Measurements from ENCODE around the gene PRM3.
"Not testable (repeated sequence)": the region's sequence is repeated elsewhere in the genome, so short reads cannot be mapped to it uniquely, and the experiment has no call there.

Gene PRM3

GRCh38 chr16:11303405-11304138 lies 30.1 kb upstream of the PRM3 start:
- no peak for FAIRE-seq

GRCh38 chr16:11302977-11303376 lies 29.5 kb upstream of the PRM3 start:
- no peak for FAIRE-seq

- FAIRE-seq: no peak
Measured at GRCh38 chr16:11301645-11302501, 28.4 kb upstream of the PRM3 start.

DNA sequence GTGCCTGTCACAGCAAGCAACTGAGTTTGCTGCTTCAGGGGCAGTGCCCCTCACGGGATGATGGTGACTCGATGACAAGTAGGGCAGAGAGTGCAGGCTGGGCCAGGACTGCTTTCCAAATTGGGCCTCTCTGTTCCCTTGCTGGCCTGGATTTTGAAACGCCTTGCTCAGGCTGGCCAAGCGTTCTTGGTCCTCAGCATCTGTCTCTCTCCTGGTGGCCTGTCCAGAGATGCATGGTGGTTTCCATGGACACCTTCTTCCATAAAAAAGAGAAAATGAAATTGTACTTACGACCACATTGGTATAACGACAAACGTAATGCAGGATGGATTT lies 27.1 kb upstream of the PRM3 start:
- FAIRE-seq: no peak

GRCh38 chr16:11299865-11300559 lies 26.6 kb upstream of the PRM3 start:
- FAIRE-seq: no peak

DNA sequence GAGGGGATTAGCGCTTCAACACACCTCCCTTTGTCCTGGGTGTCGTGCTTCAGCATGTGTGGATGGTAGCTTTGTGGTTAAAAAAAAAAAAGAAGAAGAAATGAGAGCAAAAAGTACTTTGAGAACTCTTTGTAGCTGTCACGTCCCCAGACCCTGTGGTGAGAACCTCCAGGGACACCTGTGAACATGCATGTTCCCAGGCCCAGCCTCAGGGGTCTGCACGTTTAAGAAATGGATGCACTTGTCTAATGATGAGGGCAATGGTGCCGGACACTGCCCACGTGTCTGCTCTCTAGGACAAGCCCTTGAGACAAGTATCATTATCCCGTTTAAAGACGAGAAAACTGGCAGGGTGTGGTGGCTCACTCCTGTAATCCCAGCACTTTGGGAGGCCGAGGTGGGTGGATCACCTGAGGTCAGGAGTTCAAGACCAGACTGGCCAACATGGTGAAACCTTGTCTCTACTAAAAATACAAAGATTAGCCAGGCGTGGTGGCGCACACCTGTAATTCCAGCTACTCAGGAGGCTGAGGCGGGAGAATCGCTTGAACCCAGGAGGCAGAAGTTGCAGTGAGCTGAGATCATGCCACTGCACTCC lies 25.6 kb upstream of the PRM3 start:
- FAIRE-seq: not testable (repeated sequence)

- no peak for FAIRE-seq
Measured at GRCh38 chr16:11298143-11298900, 24.9 kb upstream of the PRM3 start.

- no peak for FAIRE-seq
Measured at GRCh38 chr16:11297492-11298142, 24.2 kb upstream of the PRM3 start.

GRCh38 chr16:11296706-11297491 lies 23.5 kb upstream of the PRM3 start:
- FAIRE-seq: no peak

GRCh38 chr16:11296351-11296705 lies 22.9 kb upstream of the PRM3 start:
- no peak for FAIRE-seq

- no peak for FAIRE-seq
Measured at GRCh38 chr16:11295672-11296071, 22.2 kb upstream of the PRM3 start.

DNA sequence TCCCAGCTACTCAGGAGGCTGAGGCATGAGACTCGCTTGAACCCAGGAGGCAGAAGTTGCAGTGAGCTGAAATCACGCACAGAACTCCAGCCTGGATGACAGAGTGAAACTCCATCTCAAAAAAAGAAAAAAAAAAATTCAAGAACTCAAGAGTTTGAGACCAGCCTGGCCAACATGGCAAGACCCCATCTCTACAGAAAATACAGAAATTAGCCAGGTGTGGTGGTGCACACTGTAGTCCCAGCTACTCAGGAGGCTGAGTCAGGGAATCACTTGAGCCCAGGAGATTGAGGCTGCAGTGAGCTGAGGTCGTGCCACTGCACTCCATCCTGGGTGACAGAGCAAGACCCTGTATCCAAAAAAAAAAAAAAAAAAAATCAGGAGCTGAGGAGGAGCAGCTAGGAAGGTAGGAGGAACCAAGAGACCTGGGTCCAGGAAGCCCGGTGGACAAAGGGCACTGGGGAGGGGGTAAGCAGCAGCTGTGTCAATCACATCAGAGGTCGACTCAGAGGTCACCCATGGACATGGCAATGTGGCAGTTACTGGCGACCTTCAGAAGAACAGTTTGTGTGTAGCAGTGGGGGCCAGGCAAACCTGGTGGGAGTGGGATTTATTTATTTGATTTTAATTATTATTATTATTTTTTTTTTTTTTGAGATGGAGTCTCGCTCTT lies 18.8 kb upstream of the PRM3 start:
- FAIRE-seq: no peak

GRCh38 chr16:11291091-11291703 lies 17.8 kb upstream of the PRM3 start:
- FAIRE-seq: no peak

DNA sequence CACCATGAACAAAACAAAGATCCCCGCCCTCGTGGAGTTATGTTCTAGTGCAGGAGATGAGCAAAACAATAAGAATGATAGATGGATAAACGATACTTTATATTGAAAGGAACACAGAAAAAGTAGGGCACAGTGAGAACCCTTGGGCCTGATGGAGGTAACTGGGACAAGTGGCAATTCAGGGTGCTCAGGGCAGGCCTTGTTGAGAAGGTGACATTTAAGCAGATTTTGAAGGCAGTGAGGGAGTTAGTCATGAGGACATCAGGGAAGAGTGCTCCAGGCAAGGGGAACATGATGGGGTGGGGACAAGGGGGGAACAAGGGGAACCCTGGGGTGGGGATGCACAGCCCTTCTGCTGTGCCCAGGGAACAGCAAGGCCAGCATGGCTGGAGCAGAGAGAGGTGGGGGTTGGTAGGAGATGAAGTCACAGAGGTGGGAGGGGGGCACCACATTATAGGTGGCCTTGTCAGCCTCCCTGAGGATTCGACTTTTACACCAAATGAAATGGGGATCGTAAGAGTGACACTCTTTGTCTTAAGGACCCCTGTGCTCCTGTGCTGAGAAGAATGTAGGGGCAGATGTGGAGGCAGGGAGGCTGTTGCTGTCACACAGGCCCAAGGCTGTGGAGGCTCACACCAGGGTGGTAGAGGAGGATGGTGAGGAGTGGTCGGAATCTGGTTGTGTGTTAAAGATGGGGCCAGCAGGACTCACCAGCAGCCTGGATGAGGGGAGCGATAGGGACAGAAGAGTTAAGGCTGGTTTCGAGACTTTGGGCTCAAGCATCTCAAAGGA lies 16.9 kb upstream of the PRM3 start:
- FAIRE-seq: no peak

- FAIRE-seq: not testable (repeated sequence)
Measured at GRCh38 chr16:11289696-11290095, 16.3 kb upstream of the PRM3 start.

DNA sequence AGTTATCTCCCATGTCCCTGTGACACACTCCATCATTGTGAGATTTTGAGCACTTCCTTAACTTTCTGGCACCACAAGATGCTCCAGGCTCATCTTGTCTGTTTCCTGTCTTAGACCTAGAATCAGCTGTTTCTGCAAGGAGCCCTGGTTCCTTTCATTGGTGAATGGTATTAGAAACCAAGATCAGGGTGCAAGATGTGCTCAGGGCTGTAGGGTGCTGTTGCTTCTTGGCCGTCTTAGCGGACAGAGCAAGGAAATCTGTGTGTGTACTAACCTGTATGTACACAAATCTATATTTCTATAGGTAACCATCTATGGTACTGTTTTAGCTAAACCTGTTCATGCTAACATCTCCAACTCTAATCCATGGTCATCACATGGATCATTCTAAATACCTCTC lies 15.8 kb upstream of the PRM3 start:
- no peak for FAIRE-seq

DNA sequence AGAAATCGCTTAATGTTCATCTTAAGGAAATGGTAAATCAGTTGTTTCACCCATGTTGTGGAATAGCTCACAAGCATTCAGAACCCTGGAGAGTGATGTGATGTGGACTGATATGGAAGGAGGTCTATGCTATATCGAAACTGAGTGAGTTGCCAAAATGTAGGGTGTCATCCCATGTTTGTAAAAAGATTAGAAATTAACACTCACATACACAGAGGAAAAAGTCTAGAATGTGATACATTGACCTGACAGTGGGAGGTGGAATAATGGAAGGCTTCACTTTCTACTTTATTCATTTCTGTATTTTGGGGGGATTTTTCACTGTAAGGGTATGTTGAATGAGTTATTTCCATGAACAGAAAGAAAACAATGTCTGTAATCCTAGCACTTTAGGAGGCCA lies 12.4 kb upstream of the PRM3 start:
- no peak for FAIRE-seq

DNA sequence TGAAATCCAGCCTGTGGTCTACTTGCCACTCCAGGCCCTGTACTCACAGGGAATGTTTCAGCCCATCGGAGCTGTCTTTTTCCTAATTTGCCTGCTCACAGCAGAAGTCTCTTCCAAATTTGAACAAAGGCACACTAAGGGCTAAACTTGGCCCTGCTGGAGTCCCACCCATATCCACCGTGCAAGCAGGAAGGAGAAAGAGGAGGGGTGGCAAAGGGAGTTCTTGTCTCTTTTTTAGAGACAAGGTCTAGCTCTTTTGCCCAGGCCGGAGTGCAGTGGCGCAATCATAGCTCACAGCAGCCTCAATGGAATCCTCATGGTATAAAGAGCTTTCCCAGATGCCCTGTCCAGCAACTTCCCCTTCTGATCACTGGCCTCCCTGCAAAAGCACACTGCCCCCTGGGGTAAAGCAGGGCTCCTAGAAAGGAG lies 10.4 kb upstream of the PRM3 start:
- no peak for FAIRE-seq
